ENCODE results near the gene CRAT. TPM values are rescaled to one million over a fixed set of nuclear protein-coding genes. Genes with fewer than 3 reads are reported as not detected.

Gene CRAT
- polyA plus RNA-seq, 1 donor (not counting 4 experiments of a cell fraction or from before 2014, with no cell fraction given), result 6.5 TPM

GRCh38 chr9:129073404-129073803 lies 37.2 kb downstream of the CRAT start:
- no peak for DNase-seq (ENCODE audit: low read depth, low spot score)
- Histone ChIP-seq H3K79me2 (ENCODE audit: control insufficient read depth, insufficient read depth, low read length) (no peaks in the 10 kb centered on the region), H3K27me3 (ENCODE audit: control insufficient read depth, extremely low read depth, insufficient read depth, low read length) (no peaks in the 10 kb centered on the region), H3K4me3 (ENCODE audit: control insufficient read depth in 2 of 3, extremely low read depth in 1 of 3, insufficient read depth in 2 of 3, low read depth in 1 of 3, low read length in 3 of 3) (no peak overlapping the region), H3K27ac (ENCODE audit: control insufficient read depth, insufficient read depth, low read length) (no peak overlapping the region), H3K9me1 (ENCODE audit: control insufficient read depth, extremely low read depth, insufficient read depth, low read length) (no peaks in the 10 kb centered on the region), H3K4me2 (ENCODE audit: control insufficient read depth, extremely low read depth, insufficient read depth, low read depth, low read length) (no peak overlapping the region), H4K20me1 (ENCODE audit: control insufficient read depth, extremely low read depth, insufficient read depth, low read length) (no peaks in the 10 kb centered on the region), H3K9me3 (ENCODE audit: control insufficient read depth, low read depth, low read length) (no peaks in the 10 kb centered on the region), H3K36me3 (ENCODE audit: control insufficient read depth in 2 of 2, extremely low read depth in 1 of 2, insufficient read depth in 2 of 2, low read length in 2 of 2) (peaks cover 2 to 9% of the 10 kb centered on the region in 2 experiments), H3K4me1 (ENCODE audit: control insufficient read depth, extremely low read depth, insufficient read depth, low read length) (no peaks in the 10 kb centered on the region), H2AFZ (ENCODE audit: control insufficient read depth, low read length) (no peak overlapping the region), H3K9ac (ENCODE audit: control insufficient read depth, extremely low read depth, insufficient read depth, low read length) (no peak overlapping the region)
- dilution Hi-C loops (cut with MboI; ENCODE audit: extremely low pct_ligation_motif_present, low sequenced_read_pairs), result no loop called here
- TF ChIP-seq, protein P1, sequence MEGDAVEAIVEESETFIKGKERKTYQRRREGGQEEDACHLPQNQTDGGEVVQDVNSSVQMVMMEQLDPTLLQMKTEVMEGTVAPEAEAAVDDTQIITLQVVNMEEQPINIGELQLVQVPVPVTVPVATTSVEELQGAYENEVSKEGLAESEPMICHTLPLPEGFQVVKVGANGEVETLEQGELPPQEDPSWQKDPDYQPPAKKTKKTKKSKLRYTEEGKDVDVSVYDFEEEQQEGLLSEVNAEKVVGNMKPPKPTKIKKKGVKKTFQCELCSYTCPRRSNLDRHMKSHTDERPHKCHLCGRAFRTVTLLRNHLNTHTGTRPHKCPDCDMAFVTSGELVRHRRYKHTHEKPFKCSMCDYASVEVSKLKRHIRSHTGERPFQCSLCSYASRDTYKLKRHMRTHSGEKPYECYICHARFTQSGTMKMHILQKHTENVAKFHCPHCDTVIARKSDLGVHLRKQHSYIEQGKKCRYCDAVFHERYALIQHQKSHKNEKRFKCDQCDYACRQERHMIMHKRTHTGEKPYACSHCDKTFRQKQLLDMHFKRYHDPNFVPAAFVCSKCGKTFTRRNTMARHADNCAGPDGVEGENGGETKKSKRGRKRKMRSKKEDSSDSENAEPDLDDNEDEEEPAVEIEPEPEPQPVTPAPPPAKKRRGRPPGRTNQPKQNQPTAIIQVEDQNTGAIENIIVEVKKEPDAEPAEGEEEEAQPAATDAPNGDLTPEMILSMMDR (optimal IDR thresholded peaks at IDR 0.05 in 1 of 3, IDR thresholded peaks at IDR 0.05 in 1 of 3, conservative IDR thresholded peaks at IDR 0.05 in 1 of 3; ENCODE audit: extremely low read depth in 1 of 3, insufficient read depth in 2 of 3, low read length in 3 of 3), result no peak
- TF ChIP-seq EZH2 (IDR thresholded peaks at IDR 0.05; ENCODE audit: low read length), result no peak
- no peak for FAIRE-seq

GRCh38 chr9:129072171-129072570 lies 38.4 kb downstream of the CRAT start:
- Histone ChIP-seq H3K9me3 (ENCODE audit: control insufficient read depth, low read depth, low read length) (no peaks in the 10 kb centered on the region), H2AFZ (ENCODE audit: control insufficient read depth, low read length) (no peak overlapping the region), H3K9me1 (ENCODE audit: control insufficient read depth, extremely low read depth, insufficient read depth, low read length) (no peaks in the 10 kb centered on the region), H3K4me2 (ENCODE audit: control insufficient read depth, extremely low read depth, insufficient read depth, low read depth, low read length) (no peak overlapping the region), H3K4me3 (ENCODE audit: control insufficient read depth in 2 of 3, extremely low read depth in 1 of 3, insufficient read depth in 2 of 3, low read depth in 1 of 3, low read length in 3 of 3) (no peak overlapping the region), H3K27me3 (ENCODE audit: control insufficient read depth, extremely low read depth, insufficient read depth, low read length) (no peaks in the 10 kb centered on the region), H3K9ac (ENCODE audit: control insufficient read depth, extremely low read depth, insufficient read depth, low read length) (no peak overlapping the region), H4K20me1 (ENCODE audit: control insufficient read depth, extremely low read depth, insufficient read depth, low read length) (no peaks in the 10 kb centered on the region), H3K27ac (ENCODE audit: control insufficient read depth, insufficient read depth, low read length) (no peak overlapping the region), H3K79me2 (ENCODE audit: control insufficient read depth, insufficient read depth, low read length) (no peaks in the 10 kb centered on the region), H3K36me3 (ENCODE audit: control insufficient read depth in 2 of 2, extremely low read depth in 1 of 2, insufficient read depth in 2 of 2, low read length in 2 of 2) (peaks cover 4 to 14% of the 10 kb centered on the region in 2 experiments), H3K4me1 (ENCODE audit: control insufficient read depth, extremely low read depth, insufficient read depth, low read length) (no peaks in the 10 kb centered on the region)
- dilution Hi-C loops (cut with MboI; ENCODE audit: extremely low pct_ligation_motif_present, low sequenced_read_pairs), result no loop called here
- no peak for TF ChIP-seq EZH2 (IDR thresholded peaks at IDR 0.05; ENCODE audit: low read length)
- TF ChIP-seq, protein P1 (optimal IDR thresholded peaks at IDR 0.05 in 1 of 3, IDR thresholded peaks at IDR 0.05 in 1 of 3, conservative IDR thresholded peaks at IDR 0.05 in 1 of 3; ENCODE audit: extremely low read depth in 1 of 3, insufficient read depth in 2 of 3, low read length in 3 of 3), result no peak
- FAIRE-seq, result no peak
- no peak for DNase-seq (ENCODE audit: low read depth, low spot score)

All from keratinocyte (primary cell).